Measurements from ENCODE around the gene TTC28.

GRCh38 chr22:28581016-28581415 lies 98.6 kb downstream of the TTC28 start:
- TF ChIP-seq CTCF (IDR thresholded peaks at IDR 0.05 in 2 of 3, conservative IDR thresholded peaks at IDR 0.05 in 1 of 3; ENCODE audit: borderline replicate concordance in 1 of 3, insufficient read depth in 1 of 3, low read depth in 2 of 3, low read length in 2 of 3): no peak
- TF ChIP-seq RAD21 (IDR thresholded peaks at IDR 0.05; ENCODE audit: low read depth): no peak
- no peak for TF ChIP-seq POLR2AphosphoS5 (IDR thresholded peaks at IDR 0.05; ENCODE audit: low read depth, low read length)
- TF ChIP-seq, protein P1, sequence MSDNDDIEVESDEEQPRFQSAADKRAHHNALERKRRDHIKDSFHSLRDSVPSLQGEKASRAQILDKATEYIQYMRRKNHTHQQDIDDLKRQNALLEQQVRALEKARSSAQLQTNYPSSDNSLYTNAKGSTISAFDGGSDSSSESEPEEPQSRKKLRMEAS (IDR thresholded peaks at IDR 0.05): no peak
- TF ChIP-seq YY1 (IDR thresholded peaks at IDR 0.05; ENCODE audit: extremely low read depth, insufficient replicate concordance, low read depth, low read length): no peak
